Kidney (tissue), 22 donors: ENCODE data around the gene JMJD4. TPM values are rescaled to one million over a fixed set of nuclear protein-coding genes. Genes with fewer than 3 reads are reported as not detected.

Experiments
- DNase-seq, 5 donors: peaks; one replicate each; pipeline ENCODE4 v3.0.0-alpha.2; 2013 to 2020
- FAIRE-seq: peaks from 2 replicates; lab custom pipeline; 2012; peaks lifted over from hg19 to GRCh38; lab: Jason Lieb, UNC
- H3K27ac ChIP-seq, 2 donors: one replicate each; pipeline ENCODE4 v1.7.0; 2013; ENCODE audit warnings: low read depth in 2 of 2, low read length in 2 of 2, inconsistent platforms in 1 of 2
- H3K27me3 ChIP-seq: one replicate; pipeline ENCODE4 v1.7.1; 2013; ENCODE audit warnings: low read length, inconsistent platforms; ENCODE audit not compliant: control insufficient read depth, insufficient read depth
- H3K36me3 ChIP-seq, 3 donors: one replicate each; pipeline versions ENCODE4 v1.7.0 to v1.7.1; 2013; ENCODE audit warnings: low read length in 3 of 3, control low read depth in 1 of 3, inconsistent platforms in 1 of 3; ENCODE audit not compliant: insufficient read depth in 3 of 3, control insufficient read depth in 2 of 3
- H3K4me1 ChIP-seq, 3 donors: one replicate each; pipeline versions ENCODE4 v1.7.0 to v1.7.1; 2013; ENCODE audit warnings: low read length in 3 of 3, inconsistent platforms in 1 of 3, low read depth in 1 of 3; ENCODE audit not compliant: control insufficient read depth in 2 of 3, insufficient read depth in 2 of 3
- H3K4me3 ChIP-seq, 3 donors: one replicate each; pipeline versions ENCODE4 v1.7.0 to v1.8.1; 2013; ENCODE audit warnings: low read length in 3 of 3, control low read depth in 1 of 3, inconsistent platforms in 1 of 3
- H3K9ac ChIP-seq, 3 donors: one replicate each; pipeline versions ENCODE4 v1.7.0 to v1.7.1; 2013; ENCODE audit warnings: low read length in 3 of 3, control low read depth in 1 of 3, inconsistent platforms in 1 of 3
- H3K9me3 ChIP-seq, 3 donors: one replicate each; pipeline versions ENCODE4 v1.7.0 to v1.7.1; 2013; ENCODE audit warnings: low read length in 3 of 3, control low read depth in 1 of 3, inconsistent platforms in 1 of 3; ENCODE audit not compliant: control insufficient read depth in 2 of 3, insufficient read depth in 1 of 3
- intact Hi-C: fragments of 100-400 bp; cut with DNase I; formaldehyde crosslinking; loops from one replicate; pipeline ENCODE4 v1.11.1; 2022
- long read RNA-seq, 10 donors: library from polyadenylated mRNA in 1 of 10; unstranded in 1 of 10; transcript quantifications; one replicate each; pipeline ENCODE4 v2.0.0 and lab custom pipeline, GENCODE V29; 2021 to 2026
- polyA plus RNA-seq: library from polyadenylated mRNA; stranded (reverse); fragments of 350-450 nt; fragmentation: Illumina TruSeq; extraction: RNeasy Lipid Tissue Mini Kit (QIAGEN cat#74804); gene quantifications from one replicate; pipeline ENCODE4 v1.2.3, GENCODE V29; 2014; ENCODE audit warnings: low read depth, low replicate concordance; ENCODE audit not compliant: insufficient read depth
- total RNA-seq: library from RNA; stranded (reverse); fragmentation: NEBNext Ultra II Directional; extraction: Animal tissue kit (Norgen Biotek cat#: 25700); gene quantifications from one replicate; pipeline ENCODE4 v1.2.1, GENCODE V29; 2021
- TF ChIP-seq, protein P1 (sequence below): IDR thresholded peaks from 3 replicates; pipeline ENCODE4 v1.5.1; 2012; ENCODE audit warnings: mild to moderate bottlenecking, moderate library complexity, borderline replicate concordance; ENCODE audit not compliant: insufficient read depth; ENCODE audit errors: extremely low read depth
- donor health status: control.
- donor health status: control.
- donor health status: control.
- donor health status: control.
- donor health status: control.
- donor health status: DM: yes; HTN: yes; CAD: no.
- donor health status: Normal renal cell carcinoma (clear cell type).

JMJD4 gene, protein sequence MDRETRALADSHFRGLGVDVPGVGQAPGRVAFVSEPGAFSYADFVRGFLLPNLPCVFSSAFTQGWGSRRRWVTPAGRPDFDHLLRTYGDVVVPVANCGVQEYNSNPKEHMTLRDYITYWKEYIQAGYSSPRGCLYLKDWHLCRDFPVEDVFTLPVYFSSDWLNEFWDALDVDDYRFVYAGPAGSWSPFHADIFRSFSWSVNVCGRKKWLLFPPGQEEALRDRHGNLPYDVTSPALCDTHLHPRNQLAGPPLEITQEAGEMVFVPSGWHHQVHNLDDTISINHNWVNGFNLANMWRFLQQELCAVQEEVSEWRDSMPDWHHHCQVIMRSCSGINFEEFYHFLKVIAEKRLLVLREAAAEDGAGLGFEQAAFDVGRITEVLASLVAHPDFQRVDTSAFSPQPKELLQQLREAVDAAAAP
- total RNA-seq, result 15.9 TPM
- 12.6 TPM for polyA plus RNA-seq
- long read RNA-seq, donor 1, partial matches to known transcripts, result 0 of 2 reads
- long read RNA-seq, donor 1, other reads (novel, unspliced or antisense), result 0 of 2 reads
- long read RNA-seq, donor 2, partial matches to known transcripts, result 0 of 4 reads
- long read RNA-seq, donor 2, other reads (novel, unspliced or antisense), result 0 of 4 reads
- long read RNA-seq, donor 3, transcript JMJD4-201 (6 exons, 2,595 nt), result major isoform, 6 of 6 reads
- long read RNA-seq, donor 3, partial matches to known transcripts, result 0 of 6 reads
- long read RNA-seq, donor 3, other reads (novel, unspliced or antisense), result 0 of 6 reads
- long read RNA-seq, donor 4, partial matches to known transcripts, result 0 of 2 reads
- long read RNA-seq, donor 4, other reads (novel, unspliced or antisense), result 0 of 2 reads
- long read RNA-seq, donor 5, result 0 reads
- long read RNA-seq, donor 6, partial matches to known transcripts, result 0 of 6 reads
- long read RNA-seq, donor 6, other reads (novel, unspliced or antisense), result 0 of 6 reads
- long read RNA-seq, donor 7, transcript JMJD4-201 (6 exons, 2,595 nt), result major isoform, 18 of 32 reads
- long read RNA-seq, donor 7, partial matches to known transcripts, result 4 of 32 reads
- long read RNA-seq, donor 7, other reads (novel, unspliced or antisense), result 6 of 32 reads
- long read RNA-seq, donor 8, partial matches to known transcripts, result 0 of 5 reads
- long read RNA-seq, donor 8, other reads (novel, unspliced or antisense), result 0 of 5 reads
- long read RNA-seq, donor 9, partial matches to known transcripts, result 0 of 2 reads
- long read RNA-seq, donor 9, other reads (novel, unspliced or antisense), result 0 of 2 reads
- long read RNA-seq, donor 10, partial matches to known transcripts, result 0 of 3 reads
- long read RNA-seq, donor 10, other reads (novel, unspliced or antisense), result 0 of 3 reads

DNA sequence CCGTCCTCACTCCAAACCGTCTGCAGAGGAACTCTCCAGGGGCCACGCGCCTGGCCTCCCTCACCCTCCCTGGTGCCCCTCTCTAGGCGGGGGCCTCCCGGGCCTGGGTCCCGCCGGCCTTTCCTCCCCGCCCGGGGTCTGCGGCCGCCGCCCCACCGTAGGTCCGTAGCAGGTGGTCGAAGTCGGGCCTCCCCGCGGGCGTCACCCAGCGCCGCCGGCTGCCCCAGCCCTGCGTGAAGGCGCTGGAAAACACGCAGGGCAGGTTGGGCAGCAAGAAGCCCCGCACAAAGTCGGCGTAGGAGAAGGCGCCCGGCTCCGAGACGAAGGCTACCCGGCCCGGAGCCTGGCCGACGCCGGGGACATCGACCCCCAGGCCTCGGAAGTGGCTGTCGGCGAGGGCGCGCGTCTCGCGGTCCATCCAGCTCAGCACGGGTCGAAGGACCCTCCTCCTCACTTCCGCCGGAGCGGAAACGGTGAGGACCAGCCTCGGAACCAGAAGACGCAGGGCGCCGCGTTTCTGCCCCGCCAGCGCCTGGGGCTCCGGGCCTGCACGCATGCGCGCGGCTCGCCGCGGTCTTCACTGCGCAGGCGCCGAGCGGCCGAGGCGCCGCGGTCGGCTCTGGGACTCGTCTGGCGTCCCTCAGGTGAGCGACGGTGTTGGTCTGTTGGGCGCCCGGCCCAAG lies at the start of gene JMJD4, which contains the start of gene SNAP47:
Gene JMJD4, minus strand, starts transcription at position 447 of the 683 bp plus-strand sequence. Its CDS starts 29 bp downstream, at position 418.
Gene SNAP47, plus strand, starts transcription at position 580 of the 683 bp plus-strand sequence. CDS start 12,302 bp downstream, outside the sequence.
- FAIRE-seq (no peak), DNase-seq (peak; percentile 94 to 98 (median 96))
- TF ChIP-seq, protein P1, sequence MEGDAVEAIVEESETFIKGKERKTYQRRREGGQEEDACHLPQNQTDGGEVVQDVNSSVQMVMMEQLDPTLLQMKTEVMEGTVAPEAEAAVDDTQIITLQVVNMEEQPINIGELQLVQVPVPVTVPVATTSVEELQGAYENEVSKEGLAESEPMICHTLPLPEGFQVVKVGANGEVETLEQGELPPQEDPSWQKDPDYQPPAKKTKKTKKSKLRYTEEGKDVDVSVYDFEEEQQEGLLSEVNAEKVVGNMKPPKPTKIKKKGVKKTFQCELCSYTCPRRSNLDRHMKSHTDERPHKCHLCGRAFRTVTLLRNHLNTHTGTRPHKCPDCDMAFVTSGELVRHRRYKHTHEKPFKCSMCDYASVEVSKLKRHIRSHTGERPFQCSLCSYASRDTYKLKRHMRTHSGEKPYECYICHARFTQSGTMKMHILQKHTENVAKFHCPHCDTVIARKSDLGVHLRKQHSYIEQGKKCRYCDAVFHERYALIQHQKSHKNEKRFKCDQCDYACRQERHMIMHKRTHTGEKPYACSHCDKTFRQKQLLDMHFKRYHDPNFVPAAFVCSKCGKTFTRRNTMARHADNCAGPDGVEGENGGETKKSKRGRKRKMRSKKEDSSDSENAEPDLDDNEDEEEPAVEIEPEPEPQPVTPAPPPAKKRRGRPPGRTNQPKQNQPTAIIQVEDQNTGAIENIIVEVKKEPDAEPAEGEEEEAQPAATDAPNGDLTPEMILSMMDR, result no peak
- Histone ChIP-seq H3K27ac (peak within 1 kb of the TSS; percentile 84 to 86), H3K27me3 (no peaks in the 10 kb centered on the region), H3K9me3 (no peaks in the 10 kb centered on the region), H3K4me3 (peak within 1 kb of the TSS; percentile 81 to 94 (median 81)), H3K4me1 (peaks cover 0 to 28% (median 4%) of the 10 kb centered on the region in 3 donors), H3K36me3 (peaks cover 0 to 4% (median 0%) of the 10 kb centered on the region in 3 donors), H3K9ac (peak within 1 kb of the TSS; percentile 69 to 87 (median 78))
- intact Hi-C loops, result no loop called here

DNA sequence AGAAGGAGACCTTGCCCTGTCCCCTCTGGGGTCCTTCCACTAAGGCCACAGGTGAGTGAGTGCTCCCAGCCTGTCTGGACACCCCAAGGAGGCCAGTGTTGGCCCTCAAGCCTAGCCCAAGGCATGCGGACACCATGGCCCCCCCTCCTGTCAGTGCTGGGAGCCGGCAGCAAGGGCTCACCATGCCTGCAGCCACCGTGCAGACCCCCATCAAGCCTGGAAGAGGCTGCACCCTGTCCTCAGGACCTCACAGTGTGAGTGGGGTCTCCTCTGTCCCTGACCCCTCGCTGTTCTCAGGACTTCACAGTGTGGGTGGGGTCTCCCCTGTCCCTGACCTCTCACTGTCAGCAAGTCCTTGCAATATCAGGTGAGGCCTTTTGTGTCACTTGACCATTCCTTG lies 47.1 kb upstream of the JMJD4 start:
- Histone ChIP-seq H3K27me3 (no peaks in the 10 kb centered on the region), H3K4me1 (peaks cover 0 to 11% (median 3%) of the 10 kb centered on the region in 3 donors), H3K9ac (no peak overlapping the region), H3K4me3 (no peak overlapping the region), H3K9me3 (no peaks in the 10 kb centered on the region), H3K27ac (no peak overlapping the region), H3K36me3 (no peaks in the 10 kb centered on the region)
- TF ChIP-seq, protein P1, result no peak
- DNase-seq, result no peak
- intact Hi-C loops, result no loop called here
- no peak for FAIRE-seq
